H1 (cell line): ENCODE data around the gene AGPAT2. TPM values are rescaled to one million over a fixed set of nuclear protein-coding genes. Genes with fewer than 3 reads are reported as not detected.

Experiments
- CTCF ChIA-PET: fragments of 300-600 bp; sonication (Branson Sonifier 250); formaldehyde crosslinking; loops from one replicate; lab custom pipeline; 2021; ENCODE audit not compliant: partially characterized antibody; lab: Charles Lee
- POLR2A ChIA-PET: fragments of 300-600 bp; sonication (Branson Sonifier 250); formaldehyde crosslinking; loops from one replicate; lab custom pipeline; 2021; ENCODE audit warnings: inconsistent platforms; ENCODE audit not compliant: partially characterized antibody; lab: Charles Lee
- DNase-seq, 2 experiments: peaks; one replicate each; pipeline versions ENCODE4 v3.0.0 to v3.0.0-alpha.2; 2010 to 2022; ENCODE audit warnings: low spot score in 2 of 2, low read depth in 1 of 2, mixed read lengths in 1 of 2
- FAIRE-seq: peaks from 2 replicates; lab custom pipeline; 2011; peaks lifted over from hg19 to GRCh38; lab: Jason Lieb, UNC
- H2AFZ ChIP-seq: 2 replicates; pipeline ENCODE4 v1.8.1; 2012; ENCODE audit warnings: low read length, inconsistent platforms
- H2AK5ac ChIP-seq: 2 replicates; pipeline ENCODE4 v1.6.1; 2013; ENCODE audit warnings: low read depth, low read length
- H2BK120ac ChIP-seq: replicated peaks from 2 replicates; pipeline ENCODE3; 2013; ENCODE audit warnings: low read depth, low read length, inconsistent platforms
- H2BK12ac ChIP-seq: 2 replicates; pipeline ENCODE4 v1.6.1; 2013; ENCODE audit warnings: low read depth, low read length
- H2BK15ac ChIP-seq: 2 replicates; pipeline ENCODE4 v1.6.1; 2013; ENCODE audit warnings: low read length
- H2BK20ac ChIP-seq: 2 replicates; pipeline ENCODE4 v1.6.1; 2013; ENCODE audit warnings: low read length
- H2BK5ac ChIP-seq: 2 replicates; pipeline ENCODE4 v1.6.1; 2013; ENCODE audit warnings: low read depth, low read length
- H3K14ac ChIP-seq: 2 replicates; pipeline ENCODE4 v1.6.1; 2013; ENCODE audit warnings: inconsistent platforms; ENCODE audit not compliant: insufficient read length
- H3K18ac ChIP-seq: 2 replicates; pipeline ENCODE4 v1.6.1; 2013; ENCODE audit warnings: low read length; ENCODE audit errors: extremely low read depth
- H3K23ac ChIP-seq: 2 replicates; pipeline ENCODE4 v1.6.1; 2013; ENCODE audit warnings: inconsistent platforms; ENCODE audit not compliant: insufficient read length
- H3K23me2 ChIP-seq: 2 replicates; pipeline ENCODE4 v1.6.1; 2013; ENCODE audit warnings: low read depth, low read length
- H3K27ac ChIP-seq: 2 replicates; pipeline ENCODE4 v1.6.1; 2011; ENCODE audit warnings: low read depth, low read length, inconsistent platforms
- H3K27me3 ChIP-seq, 4 experiments: replicated peaks in 1 of 4; 1 replicate in 1 of 4; 2 replicates in 3 of 4; pipeline versions ENCODE4 v1.6.1 to v1.8.1; 2011 to 2013; ENCODE audit warnings: low read length in 3 of 4, mild to moderate bottlenecking in 3 of 4, inconsistent platforms in 2 of 4, mixed read lengths in 2 of 4, moderate library complexity in 1 of 4; ENCODE audit not compliant: control insufficient read depth in 3 of 4, insufficient read depth in 3 of 4; ENCODE audit errors: extremely low read depth in 1 of 4
- H3K36me3 ChIP-seq, 4 experiments: 2 replicates each; pipeline versions ENCODE4 v1.6.1 to v1.8.1; 2011 to 2013; ENCODE audit warnings: mild to moderate bottlenecking in 4 of 4, low read length in 3 of 4, moderate library complexity in 2 of 4, control low read depth in 1 of 4, inconsistent platforms in 1 of 4; ENCODE audit not compliant: insufficient read depth in 4 of 4, control insufficient read depth in 2 of 4
- H3K4ac ChIP-seq: replicated peaks from 2 replicates; pipeline ENCODE3; 2013; ENCODE audit warnings: low read length, low read depth, mixed read lengths, inconsistent platforms; ENCODE audit not compliant: insufficient read length
- H3K4me1 ChIP-seq, 4 experiments: replicated peaks in 1 of 4; 1 replicate in 1 of 4; 2 replicates in 3 of 4; pipeline versions ENCODE4 v1.6.1 to v1.8.1; 2011 to 2013; ENCODE audit warnings: low read length in 3 of 4, inconsistent platforms in 2 of 4, mixed read lengths in 1 of 4; ENCODE audit not compliant: insufficient read depth in 4 of 4, control insufficient read depth in 3 of 4
- H3K4me2 ChIP-seq, 2 experiments: 2 replicates each; pipeline versions ENCODE4 v1.6.1 to v1.8.1; 2011 to 2013; ENCODE audit warnings: low read depth in 2 of 2, low read length in 2 of 2, control low read depth in 1 of 2, inconsistent platforms in 1 of 2, mild to moderate bottlenecking in 1 of 2; ENCODE audit not compliant: insufficient read depth in 1 of 2
- H3K4me3 ChIP-seq, 4 experiments: fragments of 200-600, 300-600 bp in 1 of 4; sonication (generic), shearing (Covaris generic), sonication (Bioruptor Twin) in 1 of 4; 2 replicates each; pipeline versions ENCODE4 v1.5.1 to v1.8.1; 2011 to 2016; ENCODE audit warnings: low read length in 4 of 4, low read depth in 3 of 4, control low read depth in 2 of 4, inconsistent platforms in 2 of 4, mild to moderate bottlenecking in 2 of 4, mixed read lengths in 1 of 4, moderate library complexity in 1 of 4; ENCODE audit not compliant: insufficient read depth in 2 of 4; ENCODE audit errors: extremely low read depth in 1 of 4
- H3K56ac ChIP-seq: replicated peaks from 2 replicates; pipeline ENCODE3; 2013; ENCODE audit warnings: low read depth, mild to moderate bottlenecking, mixed read lengths, low read length, inconsistent platforms; ENCODE audit not compliant: insufficient read length
- H3K79me1 ChIP-seq: 2 replicates; pipeline ENCODE4 v1.6.1; 2013; ENCODE audit warnings: low read depth, low read length, control low read depth
- H3K79me2 ChIP-seq, 2 experiments: 2 replicates each; pipeline versions ENCODE4 v1.6.1 to v1.8.1; 2012 to 2013; ENCODE audit warnings: low read length in 2 of 2, mild to moderate bottlenecking in 2 of 2, inconsistent platforms in 1 of 2; ENCODE audit not compliant: insufficient read depth in 2 of 2, control insufficient read depth in 1 of 2
- H3K9ac ChIP-seq, 4 experiments: replicated peaks in 1 of 4; 1 replicate in 1 of 4; 2 replicates in 3 of 4; pipeline versions ENCODE4 v1.6.1 to v1.8.1; 2011 to 2013; ENCODE audit warnings: low read depth in 3 of 4, low read length in 3 of 4, control low read depth in 2 of 4, mild to moderate bottlenecking in 2 of 4, moderate library complexity in 2 of 4, inconsistent platforms in 1 of 4; ENCODE audit errors: extremely low read depth in 1 of 4
- H3K9me3 ChIP-seq, 2 experiments: 2 replicates each; pipeline versions ENCODE4 v1.6.1 to v1.8.1; 2012 to 2013; ENCODE audit warnings: mild to moderate bottlenecking in 2 of 2, moderate library complexity in 2 of 2, control low read depth in 1 of 2, inconsistent platforms in 1 of 2, low read depth in 1 of 2, low read length in 1 of 2, mixed read lengths in 1 of 2; ENCODE audit not compliant: insufficient read depth in 2 of 2
- H4K20me1 ChIP-seq, 2 experiments: replicated peaks in 1 of 2; 2 replicates each; pipeline versions ENCODE3 to v1.8.1; 2011 to 2013; ENCODE audit warnings: inconsistent platforms in 2 of 2, low read length in 2 of 2, mild to moderate bottlenecking in 1 of 2; ENCODE audit not compliant: insufficient read depth in 2 of 2, control insufficient read depth in 1 of 2
- H4K5ac ChIP-seq: 2 replicates; pipeline ENCODE4 v1.6.1; 2013; ENCODE audit warnings: low read length, low read depth, mixed read lengths, inconsistent platforms; ENCODE audit not compliant: insufficient read length
- H4K8ac ChIP-seq: 2 replicates; pipeline ENCODE4 v1.8.0; 2013; ENCODE audit warnings: mild to moderate bottlenecking, moderate library complexity, low read length, inconsistent platforms; ENCODE audit not compliant: insufficient read depth; ENCODE audit errors: extremely low read depth
- H4K91ac ChIP-seq: replicated peaks from 2 replicates; pipeline ENCODE3; 2013; ENCODE audit warnings: low read length, mixed read lengths, inconsistent platforms; ENCODE audit not compliant: insufficient read length
- CEBPB ChIP-seq: IDR thresholded peaks from 2 replicates; pipeline ENCODE4 v1.6.1; 2012; ENCODE audit warnings: low read depth, low read length
- CTBP2 ChIP-seq: IDR thresholded peaks from 2 replicates; pipeline ENCODE4 v1.7.0; 2011; ENCODE audit warnings: borderline replicate concordance, mild to moderate bottlenecking, moderate library complexity, mixed read lengths, low read length; ENCODE audit not compliant: insufficient read depth, insufficient read length
- GTF2F1 ChIP-seq: IDR thresholded peaks from 2 replicates; pipeline ENCODE4 v1.6.1; 2012; ENCODE audit warnings: low read depth, low read length, improper control_type of control experiment, borderline replicate concordance
- KDM4A ChIP-seq: IDR thresholded peaks from one replicate; pipeline ENCODE4 v1.7.1; 2012; ENCODE audit warnings: low read depth, mild to moderate bottlenecking, moderate library complexity, low read length, inconsistent platforms; ENCODE audit not compliant: severe bottlenecking
- NANOG ChIP-seq: IDR thresholded peaks from 2 replicates; pipeline ENCODE4 v1.6.1; 2011; ENCODE audit warnings: low read length, low read depth, mild to moderate bottlenecking, inconsistent platforms; ENCODE audit not compliant: insufficient read depth, poor library complexity, severe bottlenecking
- PHF8 ChIP-seq: fragments of 200-600 bp; sonication (generic); conservative IDR thresholded peaks from 2 replicates; pipeline ENCODE4 v1.7.1; 2012; ENCODE audit warnings: low read depth, mild to moderate bottlenecking, inconsistent platforms, low read length, moderate library complexity
- RAD21 ChIP-seq, 2 experiments: IDR thresholded peaks in 1 of 2; conservative IDR thresholded peaks in 1 of 2; 2 replicates each; pipeline ENCODE4 v1.6.1; 2011; ENCODE audit warnings: low read depth in 2 of 2, low read length in 2 of 2, improper control_type of control experiment in 1 of 2, inconsistent platforms in 1 of 2, mild to moderate bottlenecking in 1 of 2, moderate library complexity in 1 of 2
- RBBP5 ChIP-seq: IDR thresholded peaks from 2 replicates; pipeline ENCODE4 v1.7.1; 2012; ENCODE audit warnings: low read depth, mild to moderate bottlenecking, inconsistent platforms, low read length, moderate library complexity, borderline replicate concordance
- SAP30 ChIP-seq: fragments of 300-600 bp; sonication (generic); IDR thresholded peaks from 2 replicates; pipeline ENCODE4 v1.7.1; 2012; ENCODE audit warnings: low read length, moderate library complexity, mild to moderate bottlenecking, inconsistent platforms; ENCODE audit not compliant: insufficient read depth, insufficient replicate concordance
- TCF12 ChIP-seq: IDR thresholded peaks from 2 replicates; pipeline ENCODE4 v1.6.1; 2011; ENCODE audit warnings: low read depth, mild to moderate bottlenecking, low read length
- WGBS, 2 experiments: shearing (Covaris generic) in 1 of 2; methylation state at CpG; one replicate each; pipeline versions ENCODE4 v1.1.6 to v1.1.7; 2013 to 2015; ENCODE audit warnings: low lambda C conversion rate in 2 of 2, mixed read lengths in 2 of 2, inconsistent platforms in 1 of 2, low coverage in 1 of 2, missing lambda C conversion rate in 1 of 2; ENCODE audit not compliant: insufficient replicate concordance in 2 of 2, insufficient coverage in 1 of 2, insufficient read length in 1 of 2; ENCODE audit errors: extremely low coverage in 1 of 2, missing lambda C conversion rate in 1 of 2; 5-methylcytosine and 5-hydroxymethylcytosine counted together
- polyA plus RNA-seq, 7 experiments: library from polyadenylated mRNA; depleted of rRNA in 3 of 7; stranded (reverse) in 5 of 7; unstranded in 2 of 7; fragments of >200 nt in 5 of 7; fragments of 200-250 nt in 2 of 7; gene quantifications; 1 replicate in 5 of 7; 2 replicates in 1 of 7; 4 replicates in 1 of 7; pipeline versions ENCODE4 v1.2.1 to v1.2.3, GENCODE V29; 2011 to 2013; ENCODE audit warnings: missing spikeins in 2 of 7, mixed read lengths in 2 of 7
- total RNA-seq: library from RNA; stranded (reverse); fragmentation: NEBNext Ultra II Directional; extraction: Animal tissue kit (Norgen Biotek cat#: 25700); gene quantifications from 2 replicates; pipeline ENCODE4 v1.2.1, GENCODE V29; 2021

The AGPAT2 gene
- total and polyA plus RNA-seq, 2 of the 8 experiments (the other 6 are each of a cell fraction or from before 2014, with no cell fraction given): 31.6 to 37.6 TPM

DNA sequence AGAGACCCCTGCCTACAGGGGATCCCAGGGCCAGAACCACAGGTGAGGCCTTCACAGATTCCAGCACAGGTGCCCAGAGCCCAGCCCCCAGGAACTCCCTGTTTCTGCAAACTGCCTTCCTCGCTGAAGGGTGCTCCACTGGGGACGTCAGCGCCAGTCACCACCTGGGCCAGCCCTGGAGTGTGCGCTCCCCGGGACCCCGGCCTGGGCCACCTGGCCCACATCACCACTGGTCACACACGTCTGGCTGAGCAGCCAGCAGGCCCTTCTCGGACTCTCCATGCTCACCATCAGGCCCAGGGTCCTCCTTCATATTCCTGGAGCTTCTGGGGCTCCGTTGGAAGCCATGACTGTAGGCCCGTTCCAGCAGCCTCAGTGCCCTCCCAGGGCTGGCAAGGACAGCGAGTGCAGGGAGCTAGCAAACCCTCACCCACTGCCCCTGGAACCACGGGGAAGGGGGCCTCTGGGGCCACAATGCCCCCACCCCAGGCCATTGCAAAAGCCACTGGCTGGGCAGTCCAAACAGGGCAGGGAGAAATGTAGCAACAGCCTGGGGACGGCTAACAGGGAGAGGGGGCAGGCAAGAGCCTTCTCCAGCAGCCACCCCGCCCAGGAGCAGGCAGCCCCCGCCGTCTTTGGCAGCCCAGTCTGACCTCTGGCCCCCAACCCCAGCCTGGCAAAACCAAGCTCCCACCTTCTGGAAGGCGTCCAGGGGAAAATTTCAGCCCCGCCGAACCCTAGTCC, 1.3 kb downstream of the AGPAT2 start:
- WGBS, 2 experiments: 67% methylated on average over 17 of the region's 19 CpGs; no CpG with 5 or more reads in 1 of the 2 experiments
- no peak overlapping the region for H3K14ac ChIP-seq
- no peaks in the 10 kb centered on the region for H3K36me3 ChIP-seq
- peak overlapping the region; percentile 48 for H3K18ac ChIP-seq
- no peak overlapping the region; the same call in 1 of the 2 replicates for H4K8ac ChIP-seq
- H4K91ac ChIP-seq: no peak overlapping the region
- peak in 1 of 2 experiments; percentile 56 for DNase-seq
- no peak overlapping the region for H3K56ac ChIP-seq
- H2BK15ac ChIP-seq: no peak overlapping the region
- no peaks in the 10 kb centered on the region for H3K79me2 ChIP-seq
- ChIA-PET CTCF (interaction anchor here (0.5 to 12.8 kb wide), 5 partner anchors 8 to 201 kb away, joined by 3 to 125 read pairs (median 4); no protein-coding TSS in a partner anchor), POLR2A (interaction anchor here (1.2 to 3.7 kb wide), 2 partner anchors 33 to 42 kb away, joined by 3 to 29 read pairs; no protein-coding TSS in a partner anchor)
- peak overlapping the region; percentile 56 to 85 (median 64) for H3K4me3 ChIP-seq
- H2AK5ac ChIP-seq: no peak overlapping the region
- no peak overlapping the region for H3K23ac ChIP-seq
- H4K5ac ChIP-seq: no peak overlapping the region
- H2BK20ac ChIP-seq: no peak overlapping the region
- no peak for FAIRE-seq
- H2AFZ ChIP-seq: no peak overlapping the region
- H3K4me1 ChIP-seq: peaks cover 0 to 24% (median 11%) of the 10 kb centered on the region in 4 experiments; a peak in 4 of 7 replicates
- no peak overlapping the region for H3K27ac ChIP-seq
- H3K79me1 ChIP-seq: peaks cover 6% of the 10 kb centered on the region
- no peak overlapping the region for H2BK120ac ChIP-seq
- H3K9ac ChIP-seq: peak overlapping the region in 1 of 4 experiments; percentile 13; a peak in 2 of 7 replicates
- H3K4me2 ChIP-seq: peak overlapping the region; percentile 48 to 81
- no peak overlapping the region for H3K4ac ChIP-seq
- peaks cover 13% of the 10 kb centered on the region; the same call in 1 of the 2 replicates for H3K23me2 ChIP-seq
- H3K9me3 ChIP-seq: no peaks in the 10 kb centered on the region
- no peak overlapping the region for H2BK5ac ChIP-seq
- H2BK12ac ChIP-seq: peak overlapping the region; percentile 17; the same call in 1 of the 2 replicates
- peaks cover 0 to 11% (median 5%) of the 10 kb centered on the region in 4 experiments; a peak in 4 of 7 replicates for H3K27me3 ChIP-seq
- peaks cover 2 to 10% of the 10 kb centered on the region in 2 experiments for H4K20me1 ChIP-seq
- TF ChIP-seq PHF8: no peak
- TF ChIP-seq NANOG: no peak
- TF ChIP-seq SAP30: no peak
- no peak; the same call in 1 of the 2 replicates for TF ChIP-seq RBBP5
- no peak for TF ChIP-seq RAD21 (IDR thresholded peaks at IDR 0.05 in 1 of 2, conservative IDR thresholded peaks at IDR 0.05 in 1 of 2; ENCODE audit: low read depth in 2 of 2, low read length in 2 of 2)
- TF ChIP-seq KDM4A: no peak
- TF ChIP-seq CEBPB: no peak
- no peak for TF ChIP-seq TCF12
- no peak for TF ChIP-seq GTF2F1
- no peak for TF ChIP-seq CTBP2
